BJ (cell line): Measurements from ENCODE around the gene HLF. TPM values are rescaled to one million over a fixed set of nuclear protein-coding genes. Genes with fewer than 3 reads are reported as not detected.

Experiments
- CTCF ChIA-PET: fragments of 350-600 bp; formaldehyde crosslinking; extraction: SDS; loops from one replicate; lab custom pipeline; 2021; ENCODE audit warnings: antibody characterized with exemption, inconsistent platforms; lab: Yijun Ruan, JAX
- POLR2A ChIA-PET: fragments of 300-600 bp; sonication (Branson Sonifier 250); formaldehyde crosslinking; extraction: SDS; loops from one replicate; lab custom pipeline; 2021; ENCODE audit warnings: antibody characterized with exemption; lab: Charles Lee
- DNase-seq: peaks from one replicate; pipeline ENCODE4 v3.0.0-alpha.2; 2011; ENCODE audit warnings: low read depth
- H3K27me3 ChIP-seq: 2 replicates; pipeline ENCODE4 v1.6.0; 2011; ENCODE audit warnings: low read length; ENCODE audit not compliant: control insufficient read depth, insufficient read depth
- H3K36me3 ChIP-seq: 2 replicates; pipeline ENCODE4 v1.5.1; 2011; ENCODE audit warnings: low read length; ENCODE audit not compliant: control insufficient read depth, insufficient read depth
- H3K4me3 ChIP-seq: 2 replicates; pipeline ENCODE4 v1.5.1; 2011; ENCODE audit warnings: low read depth, mild to moderate bottlenecking, control low read depth, low read length
- polyA plus RNA-seq: library from polyadenylated mRNA; depleted of rRNA; stranded (reverse); fragments of >200 nt; gene quantifications from 2 replicates; pipeline ENCODE4 v1.2.3, GENCODE V29; 2011
- TF ChIP-seq, protein P1 (sequence below): IDR thresholded peaks from 2 replicates; pipeline ENCODE4 v1.5.1; 2011; ENCODE audit warnings: low read depth, mild to moderate bottlenecking, control low read depth, inconsistent platforms, low read length, moderate library complexity; ENCODE audit not compliant: insufficient read depth

The HLF gene
- polyA plus RNA-seq, 1 experiment, result not detected

DNA sequence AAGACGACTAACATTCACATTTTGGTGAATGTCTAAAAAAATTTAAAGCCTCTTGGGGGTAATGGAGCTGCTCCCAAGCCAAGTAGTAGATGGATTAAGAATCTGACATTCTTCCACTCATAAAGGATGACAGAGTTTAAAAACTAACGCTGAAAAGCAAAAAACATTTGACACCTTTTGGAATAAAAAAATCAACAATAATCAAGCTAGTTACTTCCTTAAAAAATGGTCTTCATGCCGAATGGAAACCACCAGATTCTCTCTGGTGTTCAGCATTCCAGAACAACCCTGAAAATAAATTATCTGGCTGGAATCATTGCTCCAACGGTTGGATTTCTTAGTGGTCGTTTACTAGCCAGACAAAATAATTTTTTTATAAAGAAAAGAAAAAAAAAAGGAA, 18.0 kb downstream of the HLF start:
- TF ChIP-seq, protein P1, sequence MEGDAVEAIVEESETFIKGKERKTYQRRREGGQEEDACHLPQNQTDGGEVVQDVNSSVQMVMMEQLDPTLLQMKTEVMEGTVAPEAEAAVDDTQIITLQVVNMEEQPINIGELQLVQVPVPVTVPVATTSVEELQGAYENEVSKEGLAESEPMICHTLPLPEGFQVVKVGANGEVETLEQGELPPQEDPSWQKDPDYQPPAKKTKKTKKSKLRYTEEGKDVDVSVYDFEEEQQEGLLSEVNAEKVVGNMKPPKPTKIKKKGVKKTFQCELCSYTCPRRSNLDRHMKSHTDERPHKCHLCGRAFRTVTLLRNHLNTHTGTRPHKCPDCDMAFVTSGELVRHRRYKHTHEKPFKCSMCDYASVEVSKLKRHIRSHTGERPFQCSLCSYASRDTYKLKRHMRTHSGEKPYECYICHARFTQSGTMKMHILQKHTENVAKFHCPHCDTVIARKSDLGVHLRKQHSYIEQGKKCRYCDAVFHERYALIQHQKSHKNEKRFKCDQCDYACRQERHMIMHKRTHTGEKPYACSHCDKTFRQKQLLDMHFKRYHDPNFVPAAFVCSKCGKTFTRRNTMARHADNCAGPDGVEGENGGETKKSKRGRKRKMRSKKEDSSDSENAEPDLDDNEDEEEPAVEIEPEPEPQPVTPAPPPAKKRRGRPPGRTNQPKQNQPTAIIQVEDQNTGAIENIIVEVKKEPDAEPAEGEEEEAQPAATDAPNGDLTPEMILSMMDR, result no peak
- no peak for DNase-seq
- H3K36me3 ChIP-seq, result no peaks in the 10 kb centered on the region
- peaks cover 3% of the 10 kb centered on the region for H3K27me3 ChIP-seq
- POLR2A ChIA-PET, result no interaction called here
- H3K4me3 ChIP-seq, result no peak overlapping the region
- CTCF ChIA-PET, result no interaction called here

DNA sequence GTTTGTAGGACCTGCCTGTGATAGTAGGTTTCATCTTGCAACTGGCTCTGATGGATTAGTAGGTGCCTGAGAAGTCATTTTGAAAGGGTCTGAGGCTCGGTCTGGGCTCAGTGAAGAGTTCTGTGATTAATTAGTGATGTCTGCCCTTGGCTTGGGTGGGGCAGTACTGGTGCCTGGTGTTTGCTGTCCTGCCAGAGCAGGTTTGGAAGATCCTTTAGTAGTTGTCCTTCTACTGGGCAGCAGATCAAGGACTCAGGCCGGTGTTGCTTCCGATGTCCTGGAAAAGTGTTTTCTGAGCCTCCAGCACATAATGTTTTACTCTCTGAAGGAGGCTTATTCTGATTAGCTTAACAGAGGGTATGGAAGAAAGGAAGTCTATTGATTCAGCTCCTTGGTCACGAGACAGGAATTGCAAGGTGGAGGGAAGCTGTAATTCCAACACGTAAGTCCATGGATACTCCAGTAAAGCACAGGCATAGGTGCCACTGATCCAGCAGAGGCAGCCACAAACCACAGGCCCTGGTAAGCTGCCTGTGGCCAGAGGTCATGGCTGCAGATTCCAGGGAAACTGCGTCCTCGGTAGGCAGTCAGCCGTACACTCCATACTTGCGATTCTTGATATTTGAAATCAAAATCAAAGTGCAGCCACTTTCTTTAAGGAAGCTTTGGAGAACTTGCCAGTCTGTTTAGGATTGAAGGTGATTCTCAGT, 18.7 kb downstream of the HLF start:
- ChIA-PET CTCF (interaction anchor here (0.7 kb wide), 1 partner anchor 9 kb away, joined by 3 read pairs; no protein-coding TSS in a partner anchor), POLR2A (no interaction called here)
- Histone ChIP-seq H3K27me3 (peaks cover 3% of the 10 kb centered on the region), H3K36me3 (no peaks in the 10 kb centered on the region), H3K4me3 (no peak overlapping the region)
- TF ChIP-seq, protein P1, result no peak
- DNase-seq, result no peak

DNA sequence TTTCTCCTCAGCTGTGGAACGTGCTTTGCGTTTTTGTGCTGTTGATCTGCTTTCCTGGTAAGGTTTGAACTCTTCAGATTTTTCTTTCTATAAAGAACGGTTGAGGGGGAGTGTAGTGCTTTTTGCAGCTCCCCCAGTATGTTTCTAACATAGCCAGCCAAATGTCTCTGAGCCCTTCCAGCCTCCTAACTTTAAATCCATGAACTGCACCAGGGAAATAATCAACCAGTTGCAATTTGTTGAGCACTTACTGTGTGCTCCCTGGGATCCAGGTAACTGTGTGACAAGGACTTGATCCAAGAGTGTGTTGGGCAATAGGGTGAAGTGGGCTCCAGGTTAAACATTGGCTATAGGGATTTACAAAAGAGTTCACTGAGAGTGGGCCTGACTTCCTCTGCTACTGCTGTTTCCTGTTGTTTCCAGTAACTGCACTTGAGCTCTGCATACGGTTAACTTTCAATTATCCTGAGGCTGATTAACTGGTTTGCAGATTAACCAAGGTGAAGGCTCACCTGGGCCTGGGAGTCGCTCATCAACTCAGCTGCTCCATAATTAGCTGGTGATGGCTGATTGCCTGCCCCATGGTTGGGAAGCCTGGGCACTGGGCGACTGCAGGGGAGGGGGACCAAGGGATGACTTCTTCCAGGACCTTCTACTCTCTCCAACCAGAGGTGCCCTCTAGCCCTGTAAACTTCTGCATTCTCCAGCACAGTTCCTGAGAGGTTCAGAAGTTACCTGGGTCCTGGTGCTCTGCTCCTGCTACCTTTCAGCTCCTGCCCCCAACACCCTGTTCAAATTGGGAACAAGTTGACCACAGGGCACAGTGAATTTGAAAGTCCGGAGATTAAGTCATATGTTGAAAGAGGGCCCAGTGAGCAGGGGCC, 19.5 kb downstream of the HLF start:
- Histone ChIP-seq H3K4me3 (no peak overlapping the region), H3K36me3 (no peaks in the 10 kb centered on the region), H3K27me3 (peaks cover 3% of the 10 kb centered on the region)
- no peak for DNase-seq
- TF ChIP-seq, protein P1, result no peak
- POLR2A ChIA-PET, result no interaction called here
- CTCF ChIA-PET, result interaction anchor here (0.7 to 1.2 kb wide), 2 partner anchors 10 to 290 kb away, joined by 3 read pairs; no protein-coding TSS in a partner anchor

DNA sequence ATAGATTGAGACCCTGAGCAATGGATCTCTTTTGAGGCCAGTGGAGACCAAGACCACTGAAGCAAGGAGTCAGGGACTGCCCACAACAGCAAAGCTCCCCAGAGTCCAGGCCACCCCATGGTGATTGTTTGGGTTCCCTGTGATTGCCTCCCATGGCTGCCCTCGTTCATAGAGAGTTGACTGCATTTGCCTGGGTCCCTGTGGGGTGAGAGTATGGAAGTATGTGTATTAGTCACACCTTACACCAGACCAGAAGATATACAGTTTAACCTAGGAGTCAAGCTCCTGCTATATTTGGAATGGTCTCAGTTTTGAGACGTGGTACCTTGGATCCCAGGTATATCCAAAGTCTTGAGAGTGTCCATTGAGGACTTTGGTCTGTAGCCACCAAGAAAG, 20.2 kb downstream of the HLF start:
- POLR2A ChIA-PET, result no interaction called here
- Histone ChIP-seq H3K4me3 (no peak overlapping the region), H3K36me3 (no peaks in the 10 kb centered on the region), H3K27me3 (peaks cover 3% of the 10 kb centered on the region)
- CTCF ChIA-PET, result interaction anchor here (1.0 to 1.2 kb wide), 2 partner anchors 12 to 291 kb away, joined by 3 read pairs; no protein-coding TSS in a partner anchor
- no peak for DNase-seq
- TF ChIP-seq, protein P1, result no peak
